ENCODE measurements around the gene VASH2.
A peak's percentile ranks its signal among the peaks of the same experiment; 100 is the strongest.
"Not testable (repeated sequence)": the region's sequence is repeated elsewhere in the genome, so short reads cannot be mapped to it uniquely, and the experiment has no call there.

VASH2 gene

GRCh38 chr1:212950243-212951125 is at the start of gene VASH2:
Gene VASH2 (plus strand): TSS chr1:212950541. CDS start chr1:212951543, 1,002 bp downstream.
- peak; percentile 99 for DNase-seq

- no peak for DNase-seq
These were observed 49.1 kb upstream of the VASH2 start for GRCh38 chr1:212901290-212901689.

GRCh38 chr1:212902054-212902453 is 48.3 kb upstream of the VASH2 start:
- no peak for DNase-seq

GRCh38 chr1:212903664-212904063 is 46.7 kb upstream of the VASH2 start:
- no peak for DNase-seq

- DNase-seq: not testable (repeated sequence)
These were observed 42.3 kb upstream of the VASH2 start for GRCh38 chr1:212908071-212908470.

GRCh38 chr1:212908971-212909370 is 41.4 kb upstream of the VASH2 start:
- no peak for DNase-seq

GRCh38 chr1:212909652-212910063 is 40.7 kb upstream of the VASH2 start:
- DNase-seq: no peak

GRCh38 chr1:212910213-212910612 is 40.1 kb upstream of the VASH2 start:
- DNase-seq: not testable (repeated sequence)

GRCh38 chr1:212913638-212914037 is 36.7 kb upstream of the VASH2 start:
- DNase-seq: peak; percentile 23

- not testable (repeated sequence) for DNase-seq
These were observed 36.2 kb upstream of the VASH2 start for GRCh38 chr1:212914110-212914509.

- DNase-seq: no peak
These were observed 35.6 kb upstream of the VASH2 start for GRCh38 chr1:212914789-212915188.

- DNase-seq: peak; percentile 84
These were observed 34.9 kb upstream of the VASH2 start for GRCh38 chr1:212915245-212916091.

GRCh38 chr1:212916481-212917133 is 33.7 kb upstream of the VASH2 start:
- DNase-seq: peak; percentile 56

- no peak for DNase-seq
These were observed 33.2 kb upstream of the VASH2 start for GRCh38 chr1:212917134-212917485.

GRCh38 chr1:212917858-212918257 is 32.5 kb upstream of the VASH2 start:
- DNase-seq: no peak

GRCh38 chr1:212918824-212919223 is 31.5 kb upstream of the VASH2 start:
- DNase-seq: peak; percentile 85

- no peak for DNase-seq
These were observed 30.1 kb upstream of the VASH2 start for GRCh38 chr1:212920246-212920645.

GRCh38 chr1:212920896-212921295 is 29.4 kb upstream of the VASH2 start:
- no peak for DNase-seq

- DNase-seq: no peak
These were observed 28.3 kb upstream of the VASH2 start for GRCh38 chr1:212922016-212922415.

GRCh38 chr1:212926372-212926771 is 24.0 kb upstream of the VASH2 start:
- DNase-seq: no peak

GRCh38 chr1:212928323-212929291 is 21.7 kb upstream of the VASH2 start:
- DNase-seq: peak; percentile 25
